HG03045 (cell line): ENCODE results near the gene ARGLU1.
"Not testable (repeated sequence)": the region's sequence is repeated elsewhere in the genome, so short reads cannot be mapped to it uniquely, and the experiment has no call there.

Source experiments
- ATAC-seq: cut with Tn5 transposase; IDR thresholded peaks from one replicate; pipeline ENCODE4 v1.9.1; 2021; ENCODE audit warnings: mild to moderate bottlenecking, moderate library complexity; ENCODE audit not compliant: unreplicated experiment

The ARGLU1 gene, protein sequence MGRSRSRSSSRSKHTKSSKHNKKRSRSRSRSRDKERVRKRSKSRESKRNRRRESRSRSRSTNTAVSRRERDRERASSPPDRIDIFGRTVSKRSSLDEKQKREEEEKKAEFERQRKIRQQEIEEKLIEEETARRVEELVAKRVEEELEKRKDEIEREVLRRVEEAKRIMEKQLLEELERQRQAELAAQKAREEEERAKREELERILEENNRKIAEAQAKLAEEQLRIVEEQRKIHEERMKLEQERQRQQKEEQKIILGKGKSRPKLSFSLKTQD

DNA sequence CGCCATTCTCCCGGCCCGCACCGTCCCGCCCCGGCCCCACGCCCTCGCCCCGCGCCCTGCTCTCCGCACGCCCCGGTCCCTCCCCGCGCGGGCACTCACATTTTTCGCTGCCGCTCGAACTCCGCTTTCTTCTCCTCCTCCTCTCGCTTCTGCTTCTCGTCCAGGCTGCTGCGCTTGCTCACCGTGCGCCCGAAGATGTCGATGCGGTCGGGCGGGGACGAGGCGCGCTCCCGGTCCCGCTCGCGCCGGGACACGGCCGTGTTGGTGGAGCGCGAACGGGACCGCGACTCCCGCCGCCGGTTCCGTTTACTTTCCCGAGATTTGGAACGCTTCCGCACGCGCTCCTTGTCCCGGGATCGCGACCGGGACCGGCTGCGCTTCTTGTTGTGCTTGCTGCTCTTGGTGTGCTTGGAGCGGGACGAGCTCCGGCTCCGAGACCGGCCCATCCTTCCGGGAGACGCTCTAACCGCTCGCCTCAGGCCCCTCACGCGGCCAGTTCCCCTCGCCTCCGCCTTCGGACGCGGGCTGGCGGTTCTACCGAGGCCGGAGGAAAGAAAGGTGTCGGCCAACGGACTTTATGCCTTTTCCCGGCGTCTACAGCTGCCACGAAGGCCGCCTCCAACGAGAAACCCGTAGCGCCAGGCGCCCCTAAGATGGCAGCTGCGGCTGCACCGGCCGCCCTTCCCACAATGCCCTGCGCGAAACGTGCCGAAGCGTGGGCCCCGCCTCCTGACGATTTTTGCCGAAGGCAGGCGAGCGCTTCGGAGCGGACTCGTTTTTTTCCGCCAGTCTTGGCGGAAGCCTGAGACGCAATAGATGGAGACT, at the start of gene ARGLU1:
TSS of gene ARGLU1 (minus strand) at position 664 of the 825 bp plus-strand sequence. CDS start at position 446, 218 bp downstream.
- ATAC-seq = peak; percentile 73

GRCh38 chr13:106617561-106617960, 49.6 kb upstream of the ARGLU1 start:
- no peak for ATAC-seq

GRCh38 chr13:106616729-106617128, 48.8 kb upstream of the ARGLU1 start:
- ATAC-seq = no peak

- ATAC-seq = no peak
These were observed 46.9 kb upstream of the ARGLU1 start for GRCh38 chr13:106614874-106615273.

DNA sequence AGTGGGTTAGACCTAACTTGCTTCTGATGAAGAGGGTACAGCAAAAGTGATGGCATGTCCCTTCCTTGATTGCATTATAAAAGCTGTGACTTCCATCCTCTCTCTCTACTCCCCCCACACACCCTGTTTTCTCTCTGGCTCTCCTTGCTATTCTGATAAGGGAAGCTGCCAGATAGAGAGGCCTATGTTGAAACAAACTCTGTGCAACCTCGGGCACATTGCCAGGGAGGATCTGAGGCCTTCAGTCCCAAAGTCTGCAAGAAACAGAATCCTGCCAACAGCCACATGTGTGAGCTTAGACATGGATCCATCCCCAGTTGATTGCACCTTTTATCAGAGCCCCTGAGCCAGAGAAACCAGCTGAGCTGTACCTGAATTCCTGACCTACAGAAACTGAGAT, 44.8 kb upstream of the ARGLU1 start:
- no peak for ATAC-seq

DNA sequence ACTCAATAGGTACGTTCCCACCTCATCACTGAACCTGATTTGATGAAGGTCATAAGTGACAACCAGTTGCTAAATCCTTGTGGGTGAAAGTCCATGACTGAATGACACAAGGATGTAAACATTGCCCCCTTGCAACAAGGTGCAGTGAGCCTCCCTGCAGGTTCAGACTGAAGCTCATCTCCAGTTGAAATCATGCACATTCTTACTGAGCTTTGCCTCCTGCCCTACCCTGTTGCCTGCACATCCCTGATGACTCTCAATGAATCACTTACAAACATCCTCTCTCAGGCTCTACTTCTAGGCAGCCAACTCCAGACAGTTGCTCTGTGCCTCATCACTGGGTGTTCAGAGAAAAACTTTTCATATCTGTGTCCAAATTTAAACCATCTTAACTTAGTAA, 42.5 kb upstream of the ARGLU1 start:
- no peak for ATAC-seq

DNA sequence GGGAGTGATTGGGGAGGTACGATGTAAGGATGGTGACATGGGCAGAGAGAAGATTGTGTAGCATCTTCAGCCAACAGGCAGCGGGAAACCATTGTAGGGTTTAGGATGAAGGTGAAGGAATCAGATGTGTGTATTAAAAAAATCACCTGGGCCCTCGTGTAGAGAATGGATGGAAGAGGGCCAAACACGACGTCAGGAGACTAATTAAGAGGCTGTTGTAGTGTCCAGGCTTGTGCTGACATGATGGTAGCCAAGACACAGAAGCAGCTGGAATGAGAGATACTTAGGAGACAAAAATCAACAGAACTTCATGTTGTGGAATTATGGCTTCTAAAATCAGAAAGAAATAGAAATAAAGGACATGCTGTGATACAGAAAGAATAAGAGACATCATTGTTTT, 41.2 kb upstream of the ARGLU1 start:
- ATAC-seq = no peak

DNA sequence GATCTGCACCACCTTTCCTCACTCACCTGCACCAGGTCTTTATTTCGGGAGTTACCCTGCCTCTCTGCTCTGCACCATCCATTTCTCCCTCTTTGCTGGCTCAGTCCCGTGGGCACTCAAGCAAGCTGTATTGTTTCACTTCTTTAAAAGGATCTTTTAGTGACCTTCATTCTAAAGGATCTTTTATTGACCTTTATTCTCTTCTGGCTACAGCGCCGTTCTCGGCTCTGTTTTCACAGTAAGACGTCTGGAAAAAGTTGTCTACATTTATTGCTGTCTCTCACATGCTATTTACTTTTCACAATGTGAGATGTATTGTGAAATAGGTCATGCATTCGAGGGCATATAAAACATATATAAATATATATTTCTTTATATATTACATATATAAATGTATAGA, 35.6 kb upstream of the ARGLU1 start:
- no peak for ATAC-seq

DNA sequence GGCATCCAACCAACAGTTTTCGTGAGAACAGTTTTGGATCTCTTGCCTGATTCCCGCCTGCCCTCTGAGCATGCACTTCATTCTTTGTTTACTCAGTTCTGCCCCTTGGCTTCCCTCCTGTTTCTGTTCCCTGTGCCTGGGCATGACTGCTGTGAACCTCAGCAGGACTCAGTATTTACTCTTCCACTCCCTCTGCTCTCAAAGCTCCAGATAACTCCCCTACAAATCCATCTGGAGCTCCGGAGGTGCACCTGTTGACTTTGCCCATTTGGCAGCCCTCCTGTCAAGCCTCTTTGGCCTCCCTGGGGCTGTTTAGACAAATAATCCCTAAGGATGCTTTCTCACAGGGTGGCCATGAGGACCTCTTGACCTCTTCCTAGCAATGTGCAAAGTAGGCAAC, 34.2 kb upstream of the ARGLU1 start:
- ATAC-seq = no peak

DNA sequence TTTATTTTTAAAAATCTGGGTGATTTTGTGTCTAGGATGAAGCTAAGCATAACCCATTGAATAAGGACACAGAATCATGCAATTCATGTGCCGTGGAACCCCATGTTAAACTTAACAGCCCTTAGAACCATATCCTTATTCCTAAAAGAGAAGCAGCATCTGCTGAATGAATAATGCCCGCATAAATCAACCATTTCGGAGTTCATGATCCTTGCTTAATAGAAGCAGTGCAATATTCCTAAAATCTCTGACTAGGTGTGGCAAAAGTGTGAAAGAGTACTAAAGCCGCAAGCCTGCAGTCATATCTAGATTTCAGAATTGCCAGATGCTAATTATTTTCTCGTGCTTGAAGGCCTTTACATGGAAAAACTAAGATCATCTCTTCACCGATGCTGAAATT, 33.6 kb upstream of the ARGLU1 start:
- no peak for ATAC-seq

GRCh38 chr13:106600798-106601135, 32.8 kb upstream of the ARGLU1 start:
- ATAC-seq = not testable (repeated sequence)

GRCh38 chr13:106599875-106600797, 32.2 kb upstream of the ARGLU1 start:
- no peak for ATAC-seq

DNA sequence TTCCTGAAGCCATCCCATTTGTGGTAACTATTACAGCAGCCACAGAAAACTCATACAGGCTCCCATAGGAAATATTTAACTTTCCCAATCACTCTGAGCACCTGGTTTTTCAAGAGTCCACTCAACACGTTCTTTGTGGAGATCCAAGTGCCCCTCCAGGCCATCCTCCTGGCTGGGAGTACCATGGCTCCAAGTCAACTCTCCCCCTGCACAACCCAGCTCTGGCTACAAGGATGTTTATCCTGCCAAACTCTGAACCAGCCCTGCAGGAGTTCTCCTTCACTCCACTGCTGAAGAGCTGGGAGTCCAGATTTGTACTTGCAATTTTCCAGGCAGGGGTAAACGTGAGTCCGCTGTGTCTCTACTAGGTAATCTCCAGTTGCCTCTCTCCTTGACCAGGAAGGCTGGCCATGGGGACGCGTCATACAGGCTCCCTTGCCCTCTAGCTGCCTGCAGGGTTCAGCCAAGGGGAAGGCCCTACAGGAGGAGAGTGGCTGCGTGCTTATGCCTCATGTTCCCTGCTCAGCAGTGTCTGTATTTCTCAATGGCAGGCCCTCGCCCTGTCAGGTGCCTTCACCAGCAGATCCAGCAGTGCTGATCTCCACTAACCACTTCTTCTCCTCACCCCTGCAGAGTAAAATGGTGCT, 29.9 kb upstream of the ARGLU1 start:
- ATAC-seq = no peak

GRCh38 chr13:106597186-106597585, 29.2 kb upstream of the ARGLU1 start:
- ATAC-seq = no peak

DNA sequence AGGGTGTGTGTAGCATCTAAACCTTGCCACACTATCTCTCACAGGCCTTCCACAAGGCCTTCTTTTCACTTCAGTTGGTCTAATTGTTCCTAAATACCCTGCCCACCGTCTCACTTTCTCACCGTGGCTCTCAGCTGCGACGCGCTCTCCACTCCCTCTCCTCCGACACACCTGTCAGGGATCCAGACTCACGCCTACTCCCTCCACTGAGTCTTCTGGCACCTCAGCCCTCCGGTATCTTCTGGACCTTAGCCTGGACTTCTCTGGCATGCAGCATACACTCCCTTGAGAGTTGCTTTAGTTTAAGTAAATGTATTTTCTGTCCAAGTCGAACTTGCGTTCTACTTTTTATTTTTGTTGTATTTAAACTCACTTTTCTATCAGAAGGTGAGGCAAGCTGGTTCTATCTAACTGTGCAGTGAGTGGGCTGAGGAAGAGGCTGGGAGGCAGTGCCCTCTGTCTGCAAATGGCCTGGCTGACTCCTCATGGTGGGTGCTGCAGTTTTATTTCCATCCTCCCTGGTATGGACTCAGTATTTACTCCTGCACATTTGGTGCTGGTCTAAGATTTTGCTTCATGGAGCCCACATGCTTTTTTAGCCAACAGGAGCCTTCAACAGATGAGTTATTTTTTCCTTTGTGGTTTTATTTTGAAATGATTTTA, 28.5 kb upstream of the ARGLU1 start:
- no peak for ATAC-seq

GRCh38 chr13:106595625-106596024, 27.7 kb upstream of the ARGLU1 start:
- ATAC-seq = no peak

- ATAC-seq = no peak
These were observed 27.0 kb upstream of the ARGLU1 start for GRCh38 chr13:106594980-106595379.

DNA sequence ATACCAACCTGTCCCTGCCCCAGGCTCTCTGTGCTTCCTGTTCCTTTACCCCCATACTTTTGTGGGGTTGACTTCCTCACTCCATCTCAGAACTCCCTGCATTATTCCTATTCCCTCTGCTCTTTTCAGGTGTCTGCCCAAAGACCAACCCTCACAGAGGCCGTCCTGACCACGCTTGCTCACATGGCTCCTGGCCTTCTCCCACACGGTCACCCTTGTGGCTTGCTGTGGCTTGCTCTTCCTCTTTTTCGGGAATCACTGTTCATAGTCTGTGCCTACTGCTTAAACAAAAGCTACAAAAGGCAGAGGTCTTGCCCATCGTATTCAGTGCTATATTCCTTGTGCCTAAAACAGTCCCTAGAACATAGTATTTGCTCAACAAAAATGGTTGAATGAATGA, 25.2 kb upstream of the ARGLU1 start:
- ATAC-seq = no peak

- ATAC-seq = no peak
These were observed 23.4 kb upstream of the ARGLU1 start for GRCh38 chr13:106591299-106591698.

DNA sequence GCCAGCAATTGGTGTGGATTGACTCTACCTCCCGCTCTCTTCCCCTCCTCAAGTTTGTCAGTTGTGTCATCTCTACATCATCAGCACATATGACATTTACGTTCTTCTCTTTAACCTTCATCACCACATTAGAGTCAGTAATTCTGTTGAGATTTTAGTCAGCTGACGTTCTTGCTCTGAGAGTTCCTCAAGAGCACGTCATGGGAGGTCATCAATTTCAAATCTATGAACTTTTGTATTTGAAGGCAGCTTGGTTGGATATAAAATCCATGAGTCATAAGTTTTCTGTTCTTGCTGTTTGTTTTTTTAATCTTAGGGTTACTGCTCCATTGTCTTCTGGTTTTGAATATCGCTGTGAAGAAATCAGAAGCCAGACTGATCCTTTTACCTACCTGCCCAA, 21.8 kb upstream of the ARGLU1 start:
- ATAC-seq = no peak
